ENCODE measurements around the gene TBC1D1.

The TBC1D1 gene

GRCh38 chr4:38015886-38016515, 125.1 kb downstream of the TBC1D1 start:
- H2BK5ac ChIP-seq (ENCODE audit: low read depth, low read length, poor library complexity): no peak overlapping the region

DNA sequence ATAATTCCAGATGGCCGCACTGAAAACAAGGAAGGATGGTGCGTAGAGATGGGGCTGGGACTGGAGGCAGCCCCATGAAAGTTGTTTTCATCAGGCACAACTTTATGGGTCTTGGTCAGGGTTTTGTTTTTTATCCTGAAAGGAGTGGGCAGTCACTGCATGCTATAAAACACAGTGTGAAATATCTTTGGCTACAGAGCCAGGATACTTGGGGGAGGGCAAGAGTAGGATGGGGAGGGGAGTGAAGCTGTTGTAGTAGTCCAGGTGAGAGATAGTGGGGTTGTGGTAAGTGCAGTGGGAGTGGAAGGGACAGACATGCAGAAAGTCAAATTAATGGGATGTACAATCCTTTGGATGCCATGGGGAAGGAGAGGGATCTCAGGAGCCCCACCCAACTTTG, 125.8 kb downstream of the TBC1D1 start:
- peak overlapping the region; percentile 54 for H2BK5ac ChIP-seq (ENCODE audit: low read depth, low read length, poor library complexity)
- peak overlapping the region; percentile 42 for H4K91ac ChIP-seq (ENCODE audit: low read depth, low read length)
- no peak overlapping the region for H3K9ac ChIP-seq (ENCODE audit: low read length)
- peaks cover 14 to 18% of the 10 kb centered on the region in 2 experiments for H3K36me3 ChIP-seq (ENCODE audit: control insufficient read depth in 1 of 2, insufficient read depth in 2 of 2, low read length in 2 of 2)
- H3K27me3 ChIP-seq (ENCODE audit: insufficient read depth, low read length): no peaks in the 10 kb centered on the region
- no peak overlapping the region for H4K12ac ChIP-seq (ENCODE audit: low read depth, low read length)
- H3K79me2 ChIP-seq (ENCODE audit: control insufficient read depth, insufficient read depth, low read length, poor library complexity): peaks cover 6% of the 10 kb centered on the region
- H2AK5ac ChIP-seq (ENCODE audit: low read length): peak overlapping the region; percentile 98
- no peak for DNase-seq
- H3K4me3 ChIP-seq (ENCODE audit: low read depth, low read length): no peak overlapping the region
- no peak overlapping the region for H2AFZ ChIP-seq (ENCODE audit: insufficient read depth, low read length, poor library complexity)
- WGBS (ENCODE audit: extremely low coverage, insufficient coverage, insufficient read length): no CpG with 5 or more reads among the region's 2 CpGs
- H3K9me3 ChIP-seq (ENCODE audit: insufficient read depth, low read depth, low read length): peaks cover 4% of the 10 kb centered on the region
- H3K14ac ChIP-seq (ENCODE audit: low read length): peak overlapping the region; percentile 87
- peak overlapping the region; percentile 62 for H4K8ac ChIP-seq (ENCODE audit: low read depth, low read length)
- no peak overlapping the region for H3K23ac ChIP-seq (ENCODE audit: low read length)
- H3K4me2 ChIP-seq (ENCODE audit: low read length): no peak overlapping the region
- peaks cover 9 to 15% of the 10 kb centered on the region in 2 experiments for H3K4me1 ChIP-seq (ENCODE audit: control insufficient read depth in 1 of 2, insufficient read depth in 2 of 2, low read length in 2 of 2)
- peak overlapping the region; percentile 53 for H3K4ac ChIP-seq (ENCODE audit: low read depth, low read length)
- H2BK120ac ChIP-seq (ENCODE audit: insufficient read depth, low read length, poor library complexity): peak overlapping the region; percentile 87
- H2BK12ac ChIP-seq (ENCODE audit: low read length): peak overlapping the region; percentile 90
- H3K27ac ChIP-seq (ENCODE audit: low read depth, low read length): peak overlapping the region; percentile 0
- peak overlapping the region; percentile 83 for H3K18ac ChIP-seq (ENCODE audit: low read length)
- H3K79me1 ChIP-seq (ENCODE audit: low read length): peaks cover 9% of the 10 kb centered on the region

More at GRCh38 chr4:38015886-38016515, 125.1 kb downstream of the TBC1D1 start:
- H3K18ac ChIP-seq (ENCODE audit: low read length): no peak overlapping the region
- H3K27ac ChIP-seq (ENCODE audit: low read depth, low read length): peak overlapping the region; percentile 2
- peaks cover 13 to 14% of the 10 kb centered on the region in 2 experiments for H3K36me3 ChIP-seq (ENCODE audit: control insufficient read depth in 1 of 2, insufficient read depth in 2 of 2, low read length in 2 of 2)
- no peak overlapping the region for H2BK120ac ChIP-seq (ENCODE audit: insufficient read depth, low read length, poor library complexity)
- H3K23ac ChIP-seq (ENCODE audit: low read length): no peak overlapping the region
- peaks cover 7% of the 10 kb centered on the region for H3K79me1 ChIP-seq (ENCODE audit: low read length)
- no peak overlapping the region for H2BK12ac ChIP-seq (ENCODE audit: low read length)
- peaks cover 6% of the 10 kb centered on the region for H3K79me2 ChIP-seq (ENCODE audit: control insufficient read depth, insufficient read depth, low read length, poor library complexity)
- no peak overlapping the region for H2AK5ac ChIP-seq (ENCODE audit: low read length)
- H3K4ac ChIP-seq (ENCODE audit: low read depth, low read length): peak overlapping the region; percentile 20
- H4K12ac ChIP-seq (ENCODE audit: low read depth, low read length): no peak overlapping the region
- H3K4me3 ChIP-seq (ENCODE audit: low read depth, low read length): no peak overlapping the region
- no peak overlapping the region for H2AFZ ChIP-seq (ENCODE audit: insufficient read depth, low read length, poor library complexity)
- H4K91ac ChIP-seq (ENCODE audit: low read depth, low read length): no peak overlapping the region
- H3K9me3 ChIP-seq (ENCODE audit: insufficient read depth, low read depth, low read length): peaks cover 4% of the 10 kb centered on the region
- no peaks in the 10 kb centered on the region for H3K27me3 ChIP-seq (ENCODE audit: insufficient read depth, low read length)
- peak; percentile 74 to 81 for DNase-seq
- WGBS (ENCODE audit: extremely low coverage, insufficient coverage, insufficient read length): no CpG with 5 or more reads among the region's 7 CpGs
- no peak overlapping the region for H3K9ac ChIP-seq (ENCODE audit: low read length)
- no peak overlapping the region for H3K4me2 ChIP-seq (ENCODE audit: low read length)
- H3K14ac ChIP-seq (ENCODE audit: low read length): no peak overlapping the region
- H4K8ac ChIP-seq (ENCODE audit: low read depth, low read length): no peak overlapping the region
- H3K4me1 ChIP-seq (ENCODE audit: control insufficient read depth in 1 of 2, insufficient read depth in 2 of 2, low read length in 2 of 2): peaks cover 5 to 12% of the 10 kb centered on the region in 2 experiments

- no peak overlapping the region for H3K23ac ChIP-seq (ENCODE audit: low read length)
- peaks cover 9 to 17% of the 10 kb centered on the region in 2 experiments for H3K4me1 ChIP-seq (ENCODE audit: control insufficient read depth in 1 of 2, insufficient read depth in 2 of 2, low read length in 2 of 2)
- H2BK12ac ChIP-seq (ENCODE audit: low read length): no peak overlapping the region
- no peak overlapping the region for H3K4ac ChIP-seq (ENCODE audit: low read depth, low read length)
- no peaks in the 10 kb centered on the region for H3K27me3 ChIP-seq (ENCODE audit: insufficient read depth, low read length)
- H2BK5ac ChIP-seq (ENCODE audit: low read depth, low read length, poor library complexity): no peak overlapping the region
- H4K91ac ChIP-seq (ENCODE audit: low read depth, low read length): no peak overlapping the region
- H2BK120ac ChIP-seq (ENCODE audit: insufficient read depth, low read length, poor library complexity): no peak overlapping the region
- H2AK5ac ChIP-seq (ENCODE audit: low read length): no peak overlapping the region
- H3K79me1 ChIP-seq (ENCODE audit: low read length): peaks cover 6% of the 10 kb centered on the region
- no peak overlapping the region for H3K14ac ChIP-seq (ENCODE audit: low read length)
- DNase-seq: peak; percentile 15 to 61
- WGBS (ENCODE audit: extremely low coverage, insufficient coverage, insufficient read length): no CpG with 5 or more reads among the region's 5 CpGs
- H3K79me2 ChIP-seq (ENCODE audit: control insufficient read depth, insufficient read depth, low read length, poor library complexity): peaks cover 4% of the 10 kb centered on the region
- no peak overlapping the region for H3K27ac ChIP-seq (ENCODE audit: low read depth, low read length)
- no peak overlapping the region for H2AFZ ChIP-seq (ENCODE audit: insufficient read depth, low read length, poor library complexity)
- H3K18ac ChIP-seq (ENCODE audit: low read length): no peak overlapping the region
- no peak overlapping the region for H4K8ac ChIP-seq (ENCODE audit: low read depth, low read length)
- H3K4me2 ChIP-seq (ENCODE audit: low read length): no peak overlapping the region
- H3K9me3 ChIP-seq (ENCODE audit: insufficient read depth, low read depth, low read length): peaks cover 4% of the 10 kb centered on the region
- H3K36me3 ChIP-seq (ENCODE audit: control insufficient read depth in 1 of 2, insufficient read depth in 2 of 2, low read length in 2 of 2): peaks cover 14 to 22% of the 10 kb centered on the region in 2 experiments
- no peak overlapping the region for H4K12ac ChIP-seq (ENCODE audit: low read depth, low read length)
- H3K4me3 ChIP-seq (ENCODE audit: low read depth, low read length): no peak overlapping the region
- no peak overlapping the region for H3K9ac ChIP-seq (ENCODE audit: low read length)
These were observed 126.7 kb downstream of the TBC1D1 start for GRCh38 chr4:38017609-38018008.

- WGBS (ENCODE audit: extremely low coverage, insufficient coverage, insufficient read length): no CpG with 5 or more reads among the region's 7 CpGs
- Histone ChIP-seq H3K4me2 (ENCODE audit: low read length) (no peak overlapping the region), H3K4me1 (ENCODE audit: control insufficient read depth in 1 of 2, insufficient read depth in 2 of 2, low read length in 2 of 2) (peaks cover 9 to 16% of the 10 kb centered on the region in 2 experiments), H3K4ac (ENCODE audit: low read depth, low read length) (no peak overlapping the region), H3K27ac (ENCODE audit: low read depth, low read length) (no peak overlapping the region), H3K9me3 (ENCODE audit: insufficient read depth, low read depth, low read length) (peaks cover 2% of the 10 kb centered on the region), H4K8ac (ENCODE audit: low read depth, low read length) (no peak overlapping the region), H3K18ac (ENCODE audit: low read length) (no peak overlapping the region), H2AK5ac (ENCODE audit: low read length) (no peak overlapping the region), H2BK5ac (ENCODE audit: low read depth, low read length, poor library complexity) (no peak overlapping the region), H2BK12ac (ENCODE audit: low read length) (no peak overlapping the region), H3K36me3 (ENCODE audit: control insufficient read depth in 1 of 2, insufficient read depth in 2 of 2, low read length in 2 of 2) (peaks cover 14 to 17% of the 10 kb centered on the region in 2 experiments), H3K23ac (ENCODE audit: low read length) (no peak overlapping the region), H2BK120ac (ENCODE audit: insufficient read depth, low read length, poor library complexity) (no peak overlapping the region), H3K9ac (ENCODE audit: low read length) (no peak overlapping the region), H4K91ac (ENCODE audit: low read depth, low read length) (no peak overlapping the region), H3K27me3 (ENCODE audit: insufficient read depth, low read length) (no peaks in the 10 kb centered on the region), H4K12ac (ENCODE audit: low read depth, low read length) (no peak overlapping the region), H3K79me1 (ENCODE audit: low read length) (peaks cover 6% of the 10 kb centered on the region), H2AFZ (ENCODE audit: insufficient read depth, low read length, poor library complexity) (no peak overlapping the region), H3K14ac (ENCODE audit: low read length) (no peak overlapping the region), H3K79me2 (ENCODE audit: control insufficient read depth, insufficient read depth, low read length, poor library complexity) (peaks cover 4% of the 10 kb centered on the region), H3K4me3 (ENCODE audit: low read depth, low read length) (no peak overlapping the region)
- DNase-seq: no peak
These were observed 129.5 kb downstream of the TBC1D1 start for GRCh38 chr4:38020386-38020785.

All from trophoblast cell (in vitro differentiated cells and primary cell).